ENCODE data around the gene TNS1.
A peak's percentile ranks its signal among the peaks of the same experiment; 100 is the strongest.

The TNS1 gene

DNA sequence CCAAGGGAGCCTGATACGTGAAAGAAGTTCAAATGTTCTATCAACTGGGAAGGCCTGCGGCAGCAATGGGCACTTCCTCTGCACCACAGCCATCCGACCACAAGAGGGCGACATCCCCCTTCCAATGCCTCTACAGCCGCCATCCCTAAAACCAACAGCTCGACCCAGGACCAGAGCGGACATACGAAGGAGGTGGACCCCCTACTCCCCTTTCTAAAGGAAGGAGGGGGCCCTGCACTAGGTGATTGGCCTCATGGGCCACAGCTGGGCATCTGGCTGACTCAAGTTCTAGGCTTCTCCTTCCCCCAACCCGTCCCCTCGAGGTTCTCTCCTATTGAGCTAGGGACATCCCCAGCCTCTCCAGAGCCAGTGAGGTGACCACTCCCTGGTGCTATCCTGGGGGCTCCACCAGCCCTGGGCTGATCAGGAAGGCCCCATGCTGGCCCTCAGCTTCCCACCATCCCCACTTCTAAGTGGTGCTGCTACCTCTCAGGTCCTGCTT is 217.2 kb downstream of the TNS1 start:
- DNase-seq (ENCODE audit: low read depth in 3 of 3), result peak; percentile 52 to 69 (median 66)

- no peak for DNase-seq (ENCODE audit: low read depth in 3 of 3)
Measured at GRCh38 chr2:217784996-217785543, 217.7 kb downstream of the TNS1 start.

DNA sequence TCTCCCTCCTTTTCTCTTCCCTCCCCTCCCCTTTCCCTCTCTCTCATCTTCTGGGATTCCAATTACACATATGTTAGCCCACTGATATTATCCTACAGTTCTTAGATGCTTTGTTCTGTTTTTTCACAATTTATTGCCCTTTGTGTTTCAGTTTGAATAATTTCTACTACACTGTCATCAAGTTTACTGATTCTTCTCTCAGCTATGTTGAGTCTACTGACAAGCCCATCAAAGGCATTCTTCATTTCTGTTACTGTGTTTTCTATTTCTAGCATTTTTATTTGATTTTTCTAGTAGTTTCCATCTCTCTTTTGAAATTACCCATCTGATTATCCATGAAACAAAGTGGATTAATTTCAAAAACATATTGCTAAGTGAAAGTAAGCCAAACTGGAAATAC is 219.6 kb downstream of the TNS1 start:
- no peak for DNase-seq (ENCODE audit: low read depth in 3 of 3)

DNA sequence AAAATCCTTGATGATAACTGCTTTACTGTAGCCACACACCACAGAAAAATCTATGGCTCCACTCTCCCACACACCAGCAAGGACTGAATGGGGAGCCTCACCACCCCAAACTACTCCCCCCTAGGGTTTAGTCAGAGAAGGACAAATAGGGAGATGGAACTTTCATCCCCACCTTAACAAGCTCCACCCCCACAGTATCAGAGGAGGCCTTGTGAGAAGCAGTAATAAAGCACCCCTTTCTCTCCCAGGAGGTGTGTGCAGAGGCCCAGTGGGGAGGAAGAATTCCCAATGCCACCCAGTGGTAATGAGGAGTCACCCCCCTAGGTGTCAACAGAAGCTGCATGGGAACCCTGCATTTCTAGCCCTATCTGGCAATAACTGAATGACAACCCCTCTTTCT is 224.9 kb downstream of the TNS1 start:
- no peak for DNase-seq (ENCODE audit: low read depth in 3 of 3)

- DNase-seq (ENCODE audit: low read depth in 3 of 3), result no peak
Measured at GRCh38 chr2:217776631-217777030, 226.2 kb downstream of the TNS1 start.

DNA sequence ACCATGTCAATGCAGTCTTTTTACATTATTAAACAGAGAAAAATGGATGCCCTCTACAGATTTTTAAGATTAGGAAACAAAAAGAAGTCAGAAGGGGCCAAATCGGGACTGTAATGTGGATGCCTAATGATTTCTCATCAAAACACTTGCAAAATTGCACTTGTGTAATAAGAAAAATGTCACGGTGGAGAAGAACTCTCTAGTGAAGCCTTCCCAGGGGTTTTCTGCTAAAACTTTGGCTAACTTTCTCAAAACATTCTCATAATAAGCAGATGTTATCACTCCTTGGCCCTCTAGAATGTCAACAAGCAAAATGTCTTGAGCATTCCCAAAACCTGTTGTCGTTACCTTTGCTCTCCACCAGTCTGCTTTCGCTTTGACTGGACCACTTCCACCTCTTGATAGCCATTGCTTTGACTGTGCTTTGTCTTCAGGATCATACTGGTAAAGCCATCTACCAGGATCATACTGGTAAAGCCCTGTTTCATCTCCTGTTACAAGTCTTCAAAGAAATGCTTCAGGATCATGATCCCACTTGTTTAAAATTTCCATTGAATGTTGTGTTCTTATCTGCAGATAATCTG is 226.8 kb downstream of the TNS1 start:
- no peak for DNase-seq (ENCODE audit: low read depth in 3 of 3)

DNA sequence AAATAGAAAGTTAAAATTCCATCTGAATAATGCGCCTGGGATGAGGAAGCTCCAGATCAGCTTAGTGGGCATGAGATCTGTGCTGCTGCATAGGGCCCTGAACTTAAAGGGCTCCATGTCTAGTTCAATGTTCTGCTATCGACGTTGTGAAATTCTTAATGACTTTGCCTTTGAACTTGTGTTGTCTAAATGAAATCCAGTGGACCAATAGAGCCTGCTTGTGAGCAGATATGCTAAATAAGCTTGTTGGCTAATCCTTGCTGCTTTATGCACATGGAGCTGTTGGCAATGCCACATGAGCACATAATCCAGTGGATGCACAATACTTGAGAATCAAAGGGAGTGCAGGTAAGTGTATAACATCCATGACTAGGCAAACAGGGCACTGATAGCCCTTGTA is 228.6 kb downstream of the TNS1 start:
- DNase-seq (ENCODE audit: low read depth in 3 of 3), result no peak

GRCh38 chr2:217773539-217773938 is 229.3 kb downstream of the TNS1 start:
- no peak for DNase-seq (ENCODE audit: low read depth in 3 of 3)

DNA sequence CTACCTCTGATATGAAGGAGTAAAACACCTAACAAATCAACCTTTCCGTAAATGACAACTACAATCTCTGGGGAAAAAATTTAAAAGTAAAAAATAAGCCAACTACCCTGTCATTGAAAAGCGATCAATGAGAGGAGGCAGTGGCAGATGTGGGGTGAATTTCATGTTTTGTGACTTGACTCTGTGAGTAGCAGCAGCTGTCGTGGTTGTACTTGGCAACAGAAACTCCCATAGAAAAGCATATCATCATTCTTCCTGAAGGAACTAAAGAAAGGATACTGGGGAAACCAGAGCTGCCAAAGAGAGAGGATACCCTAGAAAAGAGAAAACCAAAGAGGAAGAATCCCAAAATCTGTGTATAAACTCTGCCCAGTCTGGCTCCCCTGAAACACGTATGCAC is 236.4 kb downstream of the TNS1 start:
- DNase-seq (ENCODE audit: low read depth in 3 of 3), result no peak

- DNase-seq (ENCODE audit: low read depth in 3 of 3), result no peak
Measured at GRCh38 chr2:217761645-217762277, 241.0 kb downstream of the TNS1 start.

- no peak for DNase-seq (ENCODE audit: low read depth in 3 of 3)
Measured at GRCh38 chr2:217759991-217760390, 242.8 kb downstream of the TNS1 start.

- DNase-seq (ENCODE audit: low read depth in 3 of 3), result no peak
Measured at GRCh38 chr2:217757108-217757463, 245.7 kb downstream of the TNS1 start.

- DNase-seq (ENCODE audit: low read depth in 3 of 3), result peak; percentile 45 to 79 (median 56)
Measured at GRCh38 chr2:217756375-217757107, 246.3 kb downstream of the TNS1 start.

- DNase-seq (ENCODE audit: low read depth in 3 of 3), result no peak
Measured at GRCh38 chr2:217755027-217755745, 247.6 kb downstream of the TNS1 start.

- no peak for DNase-seq (ENCODE audit: low read depth in 3 of 3)
Measured at GRCh38 chr2:217753460-217754200, 249.2 kb downstream of the TNS1 start.

DNA sequence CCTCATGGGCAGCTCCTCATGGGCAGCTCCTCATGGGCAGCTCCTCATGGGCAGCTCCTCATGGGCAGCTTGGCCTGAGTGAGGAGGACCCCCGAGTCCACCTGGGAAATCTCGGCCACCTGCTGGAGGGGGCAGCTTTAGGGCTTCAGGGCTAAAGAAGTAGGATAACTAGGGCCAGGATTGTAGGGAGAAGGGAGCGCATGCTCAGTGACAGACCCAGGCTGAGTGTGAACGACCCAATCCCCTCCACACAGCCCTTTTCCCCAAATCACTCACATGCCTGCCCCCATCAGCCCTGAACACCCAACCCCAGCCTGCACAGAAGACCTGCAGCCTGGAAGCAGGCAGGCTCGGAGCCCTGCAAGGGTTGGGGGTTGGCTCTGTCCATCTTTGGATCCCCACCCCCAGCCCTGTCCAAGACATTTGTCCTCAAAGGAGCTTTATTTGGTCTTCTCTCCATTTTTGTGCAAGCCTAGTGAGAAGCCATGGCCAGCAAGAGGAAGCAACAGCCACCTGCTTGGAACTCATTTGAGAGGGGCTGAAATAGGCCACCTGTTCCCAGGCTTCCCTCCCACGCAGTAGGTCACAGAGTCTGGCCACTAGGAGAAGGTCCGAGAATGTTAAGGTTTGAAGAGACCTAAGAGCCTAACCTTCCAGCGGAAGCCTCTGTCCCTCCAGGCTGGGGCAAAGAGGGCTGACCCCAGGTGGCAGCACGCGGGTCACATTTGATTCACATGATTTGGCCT is 249.9 kb downstream of the TNS1 start:
- no peak for DNase-seq (ENCODE audit: low read depth in 3 of 3)

- DNase-seq (ENCODE audit: low read depth in 3 of 3), result no peak
Measured at GRCh38 chr2:217751952-217752351, 250.8 kb downstream of the TNS1 start.

- DNase-seq (ENCODE audit: low read depth in 3 of 3), result no peak
Measured at GRCh38 chr2:217751192-217751591, 251.6 kb downstream of the TNS1 start.

Data from stimulated activated CD4-positive, alpha-beta T cell treated with anti-CD3 and anti-CD28 coated beads, TNF-alpha, amount 100 ng/mL, for 48 hours (primary cell).